Nucleus accumbens (tissue), 56 donors: ENCODE measurements around the gene ARHGEF28.

Experiments
- DNase-seq, 56 donors: peaks; one replicate each; lab custom pipeline; 2025; lab: John Stamatoyannopoulos, UW

ARHGEF28 gene

DNA sequence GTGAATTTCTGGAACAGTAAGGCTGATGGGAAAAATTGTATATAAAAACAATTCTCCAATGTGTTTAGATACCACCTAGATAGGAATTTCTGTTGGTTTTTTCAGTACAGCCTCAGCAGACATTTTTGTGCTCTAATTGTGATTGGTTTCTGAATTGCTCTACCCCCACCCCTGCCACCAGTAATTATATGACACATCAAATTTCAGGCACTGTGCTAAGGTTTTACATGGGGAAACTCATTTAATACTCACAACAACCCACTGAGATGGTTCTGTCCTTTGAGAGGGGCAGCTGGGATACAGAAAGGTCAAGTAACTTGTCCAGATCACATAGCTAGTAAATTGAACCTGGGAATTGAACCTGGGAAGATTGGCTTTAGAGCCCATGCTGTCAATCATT, 288.0 kb downstream of the ARHGEF28 start:
- no peak for DNase-seq

DNA sequence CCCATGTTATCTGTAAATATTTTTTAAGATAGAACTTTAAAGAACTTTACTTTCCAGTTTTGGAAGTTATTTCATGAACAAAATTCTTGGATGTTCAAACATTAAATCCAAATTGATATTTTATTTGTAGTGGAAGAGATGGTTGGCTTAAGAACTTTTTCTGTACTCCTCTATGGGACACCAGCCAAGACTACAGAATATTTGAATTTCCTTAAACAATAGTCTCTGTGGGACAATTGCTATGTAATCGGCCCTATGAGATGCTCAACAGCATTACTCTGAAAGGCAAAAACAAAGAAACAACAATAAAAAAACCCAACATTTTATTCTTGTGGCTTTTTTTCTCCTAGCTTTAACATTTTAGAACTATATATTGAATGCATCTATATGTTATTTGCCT, 289.3 kb downstream of the ARHGEF28 start:
- DNase-seq: no peak

DNA sequence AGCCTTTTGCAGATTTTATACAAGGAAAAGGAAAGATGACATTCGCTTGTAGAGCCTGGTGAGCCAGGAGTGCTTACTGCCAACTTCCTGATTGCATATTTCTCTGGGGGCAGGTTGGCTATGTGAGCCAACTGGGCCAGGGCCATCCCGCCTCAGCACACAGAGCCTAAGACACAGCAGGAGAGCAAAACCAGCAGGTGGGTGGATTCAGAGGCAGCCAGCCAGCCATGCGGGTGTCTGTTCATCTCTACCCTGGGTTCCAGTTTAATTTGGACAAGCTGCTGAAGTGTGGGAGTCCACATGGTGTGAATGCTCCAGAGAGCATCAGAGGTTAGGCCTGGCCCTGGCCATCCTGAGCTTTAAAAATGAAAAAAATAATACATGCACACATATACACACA, 291.4 kb downstream of the ARHGEF28 start:
- DNase-seq: no peak

GRCh38 chr5:73917891-73918290, 291.9 kb downstream of the ARHGEF28 start:
- no peak for DNase-seq

DNA sequence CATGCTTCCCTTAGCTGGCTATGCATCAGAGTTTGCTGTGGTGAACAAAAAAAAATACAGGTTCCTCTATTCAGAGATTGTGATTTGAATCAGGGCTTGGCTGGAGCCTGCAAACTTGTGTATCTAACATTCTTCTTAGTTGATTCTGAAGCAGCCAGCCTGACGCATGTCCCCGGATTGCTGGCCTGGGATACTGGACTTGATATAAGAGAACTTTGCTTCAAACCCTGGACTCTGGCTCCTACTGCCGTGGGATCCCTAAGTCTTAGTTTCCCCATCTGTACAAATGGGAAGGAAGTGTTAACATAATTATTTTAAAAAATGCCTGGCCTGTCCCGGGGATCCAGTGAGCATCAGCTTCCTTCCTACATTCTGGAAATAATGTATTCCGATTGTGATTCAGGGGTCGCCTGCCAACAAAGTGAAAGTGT, 292.8 kb downstream of the ARHGEF28 start:
- no peak for DNase-seq

GRCh38 chr5:73921741-73922140, 295.7 kb downstream of the ARHGEF28 start:
- DNase-seq: no peak

DNA sequence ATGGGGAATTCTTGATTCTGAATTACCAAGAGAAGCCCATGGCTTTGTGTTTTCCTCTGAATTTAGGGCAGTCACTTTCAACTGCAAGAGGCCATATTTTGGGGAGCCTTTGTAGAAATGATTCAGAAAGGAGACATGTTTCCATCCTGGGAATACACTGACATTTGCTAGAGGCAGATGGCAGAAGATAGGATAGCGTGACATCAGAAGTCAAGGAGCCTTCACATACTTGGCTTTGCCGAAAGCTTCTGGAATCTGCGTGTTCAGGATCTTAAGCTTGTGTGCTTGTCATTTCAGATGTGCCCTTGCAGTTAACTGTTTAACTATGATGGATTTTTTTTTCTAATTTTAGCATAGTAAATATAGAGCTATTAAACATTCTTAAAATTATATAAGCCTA, 296.2 kb downstream of the ARHGEF28 start:
- DNase-seq: no peak

- DNase-seq: no peak
Measured at GRCh38 chr5:73922875-73923557, 297.0 kb downstream of the ARHGEF28 start.

GRCh38 chr5:73928476-73929070, 302.6 kb downstream of the ARHGEF28 start:
- DNase-seq: no peak

GRCh38 chr5:73935719-73936118, 309.7 kb downstream of the ARHGEF28 start:
- no peak for DNase-seq

- no peak for DNase-seq
Measured at GRCh38 chr5:73938280-73938937, 312.4 kb downstream of the ARHGEF28 start.

GRCh38 chr5:73938938-73939320, 312.9 kb downstream of the ARHGEF28 start:
- no peak for DNase-seq

DNA sequence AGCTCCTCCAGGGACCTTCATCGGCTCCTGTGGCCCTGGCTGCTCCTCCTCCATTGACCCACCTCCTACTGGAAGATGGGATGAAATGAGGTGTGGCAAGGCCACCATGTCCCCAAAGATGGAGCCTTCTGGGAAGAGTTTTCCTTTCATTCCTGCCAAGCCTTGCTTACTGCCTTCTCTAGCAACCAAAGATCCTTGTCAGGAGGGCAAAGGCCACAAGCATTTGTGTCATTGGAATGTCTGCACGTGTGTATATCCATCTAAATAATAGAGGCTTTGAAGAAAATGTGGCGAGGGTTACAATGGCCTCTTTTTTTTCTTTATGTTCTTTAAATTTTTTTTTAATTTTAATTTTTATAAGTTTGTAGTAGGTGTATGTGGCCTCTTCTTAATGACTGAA, 313.6 kb downstream of the ARHGEF28 start:
- no peak for DNase-seq

DNA sequence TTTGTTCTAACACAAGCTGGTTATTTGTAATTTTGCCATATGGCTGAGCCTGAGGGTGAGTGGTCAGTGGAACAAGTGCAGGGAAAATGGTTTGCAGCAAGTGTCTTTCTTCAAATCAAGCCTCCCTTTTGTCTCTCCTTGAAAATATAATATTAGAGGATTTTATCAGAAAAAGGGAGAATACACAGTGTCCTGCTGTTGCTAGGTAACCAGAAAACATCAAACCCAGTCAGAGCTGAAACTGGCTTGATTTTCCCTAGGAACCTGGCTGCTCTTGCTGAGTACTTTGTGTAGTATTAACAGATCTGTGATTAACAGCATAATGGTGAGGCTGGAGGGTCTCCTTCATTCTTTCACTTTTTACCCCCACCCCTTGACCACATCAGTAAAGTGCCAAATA, 314.0 kb downstream of the ARHGEF28 start:
- no peak for DNase-seq

- DNase-seq: no peak
Measured at GRCh38 chr5:73940801-73941200, 314.8 kb downstream of the ARHGEF28 start.

DNA sequence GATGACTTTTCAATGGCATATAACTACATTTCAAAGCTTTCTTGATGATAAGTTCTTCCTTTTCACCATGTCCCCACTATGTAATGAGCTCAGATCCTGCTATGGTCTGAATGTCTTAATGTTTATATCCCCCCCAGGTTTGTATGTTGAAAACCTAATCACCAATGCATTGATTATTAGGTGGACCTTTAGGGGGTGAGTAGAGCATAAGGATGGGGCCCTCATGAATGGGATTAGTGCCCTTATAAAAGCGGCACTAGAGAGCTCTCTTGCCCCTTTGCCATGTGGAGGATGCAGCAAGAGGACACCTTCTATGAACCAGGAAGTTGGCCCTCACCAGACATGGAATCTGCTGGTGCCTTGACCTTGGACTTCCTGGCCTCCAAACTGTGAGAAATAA, 316.8 kb downstream of the ARHGEF28 start:
- DNase-seq: no peak

- DNase-seq: no peak
Measured at GRCh38 chr5:73943397-73943796, 317.4 kb downstream of the ARHGEF28 start.

GRCh38 chr5:73944581-73944980, 318.6 kb downstream of the ARHGEF28 start:
- DNase-seq: no peak

GRCh38 chr5:73945505-73945904, 319.5 kb downstream of the ARHGEF28 start:
- DNase-seq: no peak

DNA sequence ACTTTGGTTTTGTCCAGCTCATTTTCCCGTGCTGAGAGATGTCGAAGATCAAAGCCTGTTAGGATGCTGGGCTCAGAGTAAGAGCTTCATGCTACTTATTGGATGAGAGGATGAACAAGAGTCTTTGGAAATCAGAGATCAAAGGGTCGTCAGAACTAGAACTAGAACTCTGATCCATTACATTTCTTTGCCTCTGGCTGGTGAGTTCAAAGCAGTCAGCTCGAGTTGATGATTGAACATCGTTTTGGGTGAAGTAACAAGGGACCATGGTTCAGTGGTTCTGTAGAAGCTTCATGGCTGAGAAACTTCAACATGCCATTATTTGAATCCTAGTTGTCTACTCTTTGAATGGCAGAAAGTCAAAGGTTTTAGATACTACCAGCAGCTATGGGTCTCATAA, 320.3 kb downstream of the ARHGEF28 start:
- DNase-seq: no peak

DNA sequence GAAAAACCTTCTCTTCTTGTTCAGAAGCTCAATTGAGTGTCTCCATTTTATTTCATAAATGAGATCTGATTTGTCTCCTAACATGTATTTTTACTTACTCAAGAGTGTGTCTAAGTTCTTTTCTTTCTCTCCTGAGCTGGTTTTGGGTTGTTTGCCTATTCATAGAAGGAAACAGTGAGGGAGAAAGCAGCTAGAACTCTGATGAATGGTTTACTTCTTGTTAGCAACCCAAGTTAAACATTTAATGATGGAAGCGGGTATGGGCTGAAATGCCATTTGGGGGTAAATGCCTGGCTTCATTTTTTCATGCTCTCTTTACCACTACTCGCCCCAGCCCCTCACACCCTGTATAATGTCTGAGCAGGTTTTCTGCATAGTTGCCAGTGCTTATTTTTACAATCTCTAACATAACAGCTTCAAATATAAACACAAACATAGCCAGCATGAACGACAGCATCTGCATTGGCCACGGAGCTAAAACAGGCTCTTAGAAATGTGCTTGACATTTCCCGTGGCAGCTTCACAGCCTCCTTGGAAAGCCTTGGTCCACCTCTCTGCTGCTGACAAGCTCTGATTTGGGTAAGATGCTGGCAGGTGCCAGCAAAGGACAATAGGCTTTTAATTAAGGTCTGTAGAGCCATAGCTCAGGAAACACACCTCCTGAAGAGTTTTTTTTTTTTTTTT, 321.1 kb downstream of the ARHGEF28 start:
- no peak for DNase-seq
